ENCODE results near the gene CAMKMT.

Gene CAMKMT

DNA sequence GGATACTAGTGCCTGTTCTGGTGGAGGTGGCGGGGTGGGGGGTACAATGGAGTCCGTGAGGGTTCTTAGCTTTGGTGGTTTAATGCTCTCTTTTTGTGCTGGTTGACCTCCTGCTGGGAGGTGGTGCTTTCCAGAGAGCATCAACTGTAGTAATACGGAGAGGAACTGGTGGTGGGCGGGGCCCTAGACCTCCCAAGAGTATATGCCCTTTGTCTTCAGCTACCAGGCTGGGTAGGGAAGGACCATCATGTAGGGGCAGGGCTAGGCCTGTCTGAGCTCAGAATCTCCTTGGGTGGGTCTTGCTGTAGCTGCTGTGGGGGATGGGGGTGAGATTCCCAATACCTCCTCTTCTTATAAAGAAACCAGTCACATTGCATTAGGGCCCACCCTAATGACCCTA, 27.1 kb downstream of the CAMKMT start:
- Histone ChIP-seq H4K20me1 (ENCODE audit: insufficient read depth, low read length) (no peaks in the 10 kb centered on the region), H3K27me3 (ENCODE audit: insufficient read depth, low read length) (no peaks in the 10 kb centered on the region), H3K9me2 (ENCODE audit: low read depth, low read length) (no peaks in the 10 kb centered on the region), H2AFZ (ENCODE audit: low read length) (no peak overlapping the region), H3K27ac (ENCODE audit: low read depth, low read length, poor library complexity, severe bottlenecking) (no peak overlapping the region), H3K9me3 (ENCODE audit: low read length) (no peaks in the 10 kb centered on the region), H3K79me2 (ENCODE audit: insufficient read depth, low read length) (no peaks in the 10 kb centered on the region), H3F3A (ENCODE audit: insufficient read depth, low read length) (no peaks in the 10 kb centered on the region; the same call in 1 of the 2 replicates), H3K9ac (ENCODE audit: low read length) (no peak overlapping the region), H3K4me2 (ENCODE audit: low read length) (no peak overlapping the region), H3K4me3 (ENCODE audit: low read depth, low read length, poor library complexity, severe bottlenecking) (no peak overlapping the region), H3K4me1 (ENCODE audit: insufficient read depth, low read length, severe bottlenecking) (no peaks in the 10 kb centered on the region), H3K36me3 (ENCODE audit: insufficient read depth, low read length) (no peaks in the 10 kb centered on the region; the same call in 1 of the 2 replicates)
- TF ChIP-seq EZH2 (IDR thresholded peaks at IDR 0.05; ENCODE audit: borderline replicate concordance, low read length) = no peak
- TF ChIP-seq, protein P1, sequence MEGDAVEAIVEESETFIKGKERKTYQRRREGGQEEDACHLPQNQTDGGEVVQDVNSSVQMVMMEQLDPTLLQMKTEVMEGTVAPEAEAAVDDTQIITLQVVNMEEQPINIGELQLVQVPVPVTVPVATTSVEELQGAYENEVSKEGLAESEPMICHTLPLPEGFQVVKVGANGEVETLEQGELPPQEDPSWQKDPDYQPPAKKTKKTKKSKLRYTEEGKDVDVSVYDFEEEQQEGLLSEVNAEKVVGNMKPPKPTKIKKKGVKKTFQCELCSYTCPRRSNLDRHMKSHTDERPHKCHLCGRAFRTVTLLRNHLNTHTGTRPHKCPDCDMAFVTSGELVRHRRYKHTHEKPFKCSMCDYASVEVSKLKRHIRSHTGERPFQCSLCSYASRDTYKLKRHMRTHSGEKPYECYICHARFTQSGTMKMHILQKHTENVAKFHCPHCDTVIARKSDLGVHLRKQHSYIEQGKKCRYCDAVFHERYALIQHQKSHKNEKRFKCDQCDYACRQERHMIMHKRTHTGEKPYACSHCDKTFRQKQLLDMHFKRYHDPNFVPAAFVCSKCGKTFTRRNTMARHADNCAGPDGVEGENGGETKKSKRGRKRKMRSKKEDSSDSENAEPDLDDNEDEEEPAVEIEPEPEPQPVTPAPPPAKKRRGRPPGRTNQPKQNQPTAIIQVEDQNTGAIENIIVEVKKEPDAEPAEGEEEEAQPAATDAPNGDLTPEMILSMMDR (IDR thresholded peaks at IDR 0.05; ENCODE audit: low read length) = no peak

DNA sequence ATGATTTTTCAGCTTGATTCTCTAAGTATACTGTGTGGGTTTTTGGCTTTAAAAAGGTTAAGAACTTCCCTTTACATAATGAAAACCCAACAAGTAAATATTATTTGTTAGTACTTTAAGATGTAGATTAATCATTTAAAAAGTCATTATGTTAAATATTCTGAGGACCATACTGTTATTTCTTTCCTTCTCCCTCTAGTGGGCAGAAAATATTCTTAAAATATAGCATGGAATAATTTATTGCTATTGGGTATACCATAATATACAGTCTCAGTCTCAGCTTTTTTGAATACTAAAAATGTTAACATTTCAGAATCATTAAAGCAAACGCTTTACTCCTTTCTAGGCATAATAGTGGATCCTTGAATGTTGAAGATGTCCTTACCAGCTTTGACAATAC, 28.1 kb downstream of the CAMKMT start:
- Histone ChIP-seq H3K27ac (ENCODE audit: low read depth, low read length, poor library complexity, severe bottlenecking) (no peak overlapping the region), H4K20me1 (ENCODE audit: insufficient read depth, low read length) (no peaks in the 10 kb centered on the region), H2AFZ (ENCODE audit: low read length) (no peak overlapping the region), H3K9me3 (ENCODE audit: low read length) (no peaks in the 10 kb centered on the region), H3K36me3 (ENCODE audit: insufficient read depth, low read length) (no peaks in the 10 kb centered on the region; the same call in 1 of the 2 replicates), H3K4me1 (ENCODE audit: insufficient read depth, low read length, severe bottlenecking) (no peaks in the 10 kb centered on the region), H3K9me2 (ENCODE audit: low read depth, low read length) (no peaks in the 10 kb centered on the region), H3K4me3 (ENCODE audit: low read depth, low read length, poor library complexity, severe bottlenecking) (no peak overlapping the region), H3F3A (ENCODE audit: insufficient read depth, low read length) (no peaks in the 10 kb centered on the region; the same call in 1 of the 2 replicates), H3K79me2 (ENCODE audit: insufficient read depth, low read length) (no peaks in the 10 kb centered on the region), H3K9ac (ENCODE audit: low read length) (no peak overlapping the region), H3K4me2 (ENCODE audit: low read length) (no peak overlapping the region), H3K27me3 (ENCODE audit: insufficient read depth, low read length) (no peaks in the 10 kb centered on the region)
- TF ChIP-seq EZH2 (IDR thresholded peaks at IDR 0.05; ENCODE audit: borderline replicate concordance, low read length) = no peak
- TF ChIP-seq, protein P1 (IDR thresholded peaks at IDR 0.05; ENCODE audit: low read length) = peak; percentile 41; the same call in 1 of the 2 replicates

DNA sequence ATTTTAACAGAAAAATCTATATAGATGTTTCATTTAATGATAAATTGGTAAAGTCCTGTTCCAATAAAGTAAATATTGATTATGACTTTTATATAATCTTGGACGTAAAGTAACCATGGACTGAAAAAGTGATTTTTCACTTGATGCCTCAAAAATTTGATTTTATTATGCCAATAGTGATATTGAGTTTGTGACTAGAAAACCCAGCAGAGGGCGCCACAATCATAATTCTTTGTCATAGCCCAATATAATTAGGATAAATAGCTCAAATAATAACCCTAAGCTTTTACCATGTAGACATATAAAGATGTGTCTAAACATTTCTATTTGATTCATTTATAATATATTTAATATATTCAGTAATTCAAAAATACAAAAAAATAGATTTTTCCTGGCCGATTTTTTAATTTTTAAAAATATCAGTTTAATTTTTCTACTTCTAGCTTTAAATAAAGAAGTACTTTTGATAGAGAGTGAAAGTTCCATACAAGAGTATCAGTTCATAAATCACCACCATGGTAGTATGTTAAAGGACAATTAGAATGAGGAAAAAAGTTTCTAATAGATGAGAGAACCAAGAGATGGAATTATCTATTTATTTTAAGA, 30.7 kb downstream of the CAMKMT start:
- TF ChIP-seq EZH2 (IDR thresholded peaks at IDR 0.05; ENCODE audit: borderline replicate concordance, low read length) = no peak
- TF ChIP-seq, protein P1 (IDR thresholded peaks at IDR 0.05; ENCODE audit: low read length) = peak; percentile 63
- Histone ChIP-seq H3K9ac (ENCODE audit: low read length) (no peak overlapping the region), H3K4me3 (ENCODE audit: low read depth, low read length, poor library complexity, severe bottlenecking) (no peak overlapping the region), H3K79me2 (ENCODE audit: insufficient read depth, low read length) (no peaks in the 10 kb centered on the region), H3K9me2 (ENCODE audit: low read depth, low read length) (no peaks in the 10 kb centered on the region), H3K4me1 (ENCODE audit: insufficient read depth, low read length, severe bottlenecking) (no peaks in the 10 kb centered on the region), H3K9me3 (ENCODE audit: low read length) (no peaks in the 10 kb centered on the region), H3K27ac (ENCODE audit: low read depth, low read length, poor library complexity, severe bottlenecking) (no peak overlapping the region), H3K4me2 (ENCODE audit: low read length) (no peak overlapping the region), H2AFZ (ENCODE audit: low read length) (no peak overlapping the region), H3K36me3 (ENCODE audit: insufficient read depth, low read length) (no peaks in the 10 kb centered on the region), H3K27me3 (ENCODE audit: insufficient read depth, low read length) (no peaks in the 10 kb centered on the region), H4K20me1 (ENCODE audit: insufficient read depth, low read length) (no peaks in the 10 kb centered on the region), H3F3A (ENCODE audit: insufficient read depth, low read length) (no peaks in the 10 kb centered on the region; the same call in 1 of the 2 replicates)
